ENCODE data around the gene TSNAX. TPM values are rescaled to one million over a fixed set of nuclear protein-coding genes. Genes with fewer than 3 reads are reported as not detected.
"Not testable (repeated sequence)": the region's sequence is repeated elsewhere in the genome, so short reads cannot be mapped to it uniquely, and the experiment has no call there.

TSNAX gene
- total RNA-seq, 1 donor from 2014 or later: 44.4 TPM

- Mint-ChIP-seq H3K9me3 (peaks cover 37% of the 10 kb centered on the region), H3K27me3 (ENCODE audit: low read depth) (peaks cover 14% of the 10 kb centered on the region)
Observed at GRCh38 chr1:231500666-231501065, 27.8 kb upstream of the TSNAX start.

GRCh38 chr1:231503168-231503567 is 25.3 kb upstream of the TSNAX start:
- peaks cover 17% of the 10 kb centered on the region for H3K4me1 Mint-ChIP-seq (ENCODE audit: low read depth)
- H3K4me3 Mint-ChIP-seq (ENCODE audit: low read depth); DNase-seq (ENCODE audit: low spot score); H3K36me3 Mint-ChIP-seq (ENCODE audit: low read depth); intact Hi-C loops (cut with micrococcal nuclease); H3K27ac Mint-ChIP-seq: not testable (repeated sequence)
- peaks cover 23% of the 10 kb centered on the region for H3K9me3 Mint-ChIP-seq
- peaks cover 18% of the 10 kb centered on the region for H3K27me3 Mint-ChIP-seq (ENCODE audit: low read depth)

More at GRCh38 chr1:231500666-231501065, 27.8 kb upstream of the TSNAX start:
- intact Hi-C loops (cut with micrococcal nuclease): no loop called here
- Mint-ChIP-seq H3K4me3 (ENCODE audit: low read depth) (no peak overlapping the region), H3K36me3 (ENCODE audit: low read depth) (no peaks in the 10 kb centered on the region), H3K4me1 (ENCODE audit: low read depth) (peaks cover 4% of the 10 kb centered on the region), H3K27ac (no peak overlapping the region)
- DNase-seq (ENCODE audit: low spot score): no peak

GRCh38 chr1:231507476-231508355 is 20.8 kb upstream of the TSNAX start:
- Mint-ChIP-seq H3K27ac (no peak overlapping the region), H3K4me1 (ENCODE audit: low read depth) (peaks cover 23% of the 10 kb centered on the region), H3K36me3 (ENCODE audit: low read depth) (no peaks in the 10 kb centered on the region), H3K4me3 (ENCODE audit: low read depth) (no peak overlapping the region), H3K27me3 (ENCODE audit: low read depth) (peaks cover 26% of the 10 kb centered on the region), H3K9me3 (no peaks in the 10 kb centered on the region)
- intact Hi-C loops (cut with micrococcal nuclease): loop anchor here (5.0 kb wide), 1 partner anchor 45 kb away; no protein-coding TSS in a partner anchor
- no peak for DNase-seq (ENCODE audit: low spot score)

- H3K4me3 Mint-ChIP-seq (ENCODE audit: low read depth): no peak overlapping the region
- intact Hi-C loops (cut with micrococcal nuclease): loop anchor here (5.0 kb wide), 1 partner anchor 46 kb away; no protein-coding TSS in a partner anchor
- no peaks in the 10 kb centered on the region for H3K9me3 Mint-ChIP-seq
- H3K27ac Mint-ChIP-seq: no peak overlapping the region
- H3K4me1 Mint-ChIP-seq (ENCODE audit: low read depth): peaks cover 23% of the 10 kb centered on the region
- no peak for DNase-seq (ENCODE audit: low spot score)
- peaks cover 25% of the 10 kb centered on the region for H3K27me3 Mint-ChIP-seq (ENCODE audit: low read depth)
- no peaks in the 10 kb centered on the region for H3K36me3 Mint-ChIP-seq (ENCODE audit: low read depth)
Observed at GRCh38 chr1:231508497-231508896, 20.0 kb upstream of the TSNAX start.

GRCh38 chr1:231508941-231509340 is 19.5 kb upstream of the TSNAX start:
- H3K27me3 Mint-ChIP-seq (ENCODE audit: low read depth): peaks cover 27% of the 10 kb centered on the region
- intact Hi-C loops (cut with micrococcal nuclease): loop anchor here (5.0 kb wide), 1 partner anchor 47 kb away; no protein-coding TSS in a partner anchor
- DNase-seq (ENCODE audit: low spot score): no peak
- H3K27ac Mint-ChIP-seq: no peak overlapping the region
- peaks cover 23% of the 10 kb centered on the region for H3K4me1 Mint-ChIP-seq (ENCODE audit: low read depth)
- H3K4me3 Mint-ChIP-seq (ENCODE audit: low read depth): no peak overlapping the region
- H3K9me3 Mint-ChIP-seq: no peaks in the 10 kb centered on the region
- no peaks in the 10 kb centered on the region for H3K36me3 Mint-ChIP-seq (ENCODE audit: low read depth)

GRCh38 chr1:231512147-231512698 is 16.2 kb upstream of the TSNAX start:
- H3K4me3 Mint-ChIP-seq (ENCODE audit: low read depth): no peak overlapping the region
- DNase-seq (ENCODE audit: low spot score): no peak
- H3K27ac Mint-ChIP-seq: no peak overlapping the region
- no peaks in the 10 kb centered on the region for H3K9me3 Mint-ChIP-seq
- H3K36me3 Mint-ChIP-seq (ENCODE audit: low read depth): no peaks in the 10 kb centered on the region
- peaks cover 13% of the 10 kb centered on the region for H3K4me1 Mint-ChIP-seq (ENCODE audit: low read depth)
- H3K27me3 Mint-ChIP-seq (ENCODE audit: low read depth): peaks cover 32% of the 10 kb centered on the region
- intact Hi-C loops (cut with micrococcal nuclease): no loop called here

GRCh38 chr1:231515748-231516147 is 12.7 kb upstream of the TSNAX start:
- Mint-ChIP-seq H3K4me1 (ENCODE audit: low read depth) (peaks cover 6% of the 10 kb centered on the region), H3K4me3 (ENCODE audit: low read depth) (no peak overlapping the region), H3K36me3 (ENCODE audit: low read depth) (no peaks in the 10 kb centered on the region), H3K9me3 (no peaks in the 10 kb centered on the region), H3K27me3 (ENCODE audit: low read depth) (peaks cover 39% of the 10 kb centered on the region), H3K27ac (no peak overlapping the region)
- DNase-seq (ENCODE audit: low spot score): no peak
- intact Hi-C loops (cut with micrococcal nuclease): no loop called here

- intact Hi-C loops (cut with micrococcal nuclease): no loop called here
- Mint-ChIP-seq H3K27me3 (ENCODE audit: low read depth) (peaks cover 37% of the 10 kb centered on the region), H3K4me1 (ENCODE audit: low read depth) (peaks cover 4% of the 10 kb centered on the region), H3K9me3 (no peaks in the 10 kb centered on the region), H3K4me3 (ENCODE audit: low read depth) (no peak overlapping the region), H3K36me3 (ENCODE audit: low read depth) (peaks cover 4% of the 10 kb centered on the region), H3K27ac (no peak overlapping the region)
- no peak for DNase-seq (ENCODE audit: low spot score)
Observed at GRCh38 chr1:231517076-231517475, 11.4 kb upstream of the TSNAX start.

- Mint-ChIP-seq H3K4me1 (ENCODE audit: low read depth) (no peaks in the 10 kb centered on the region), H3K4me3 (ENCODE audit: low read depth) (no peak overlapping the region), H3K27ac (no peak overlapping the region), H3K27me3 (ENCODE audit: low read depth) (peaks cover 32% of the 10 kb centered on the region), H3K9me3 (no peaks in the 10 kb centered on the region), H3K36me3 (ENCODE audit: low read depth) (peaks cover 4% of the 10 kb centered on the region)
- no peak for DNase-seq (ENCODE audit: low spot score)
- intact Hi-C loops (cut with micrococcal nuclease): no loop called here
Observed at GRCh38 chr1:231518485-231519034, 9.9 kb upstream of the TSNAX start.

- Mint-ChIP-seq H3K4me3 (ENCODE audit: low read depth) (no peak overlapping the region), H3K9me3 (no peaks in the 10 kb centered on the region), H3K36me3 (ENCODE audit: low read depth) (peaks cover 4% of the 10 kb centered on the region), H3K4me1 (ENCODE audit: low read depth) (no peaks in the 10 kb centered on the region), H3K27me3 (ENCODE audit: low read depth) (peaks cover 30% of the 10 kb centered on the region), H3K27ac (no peak overlapping the region)
- DNase-seq (ENCODE audit: low spot score): no peak
- intact Hi-C loops (cut with micrococcal nuclease): no loop called here
Observed at GRCh38 chr1:231519166-231519565, 9.3 kb upstream of the TSNAX start.

GRCh38 chr1:231522038-231522437 is 6.4 kb upstream of the TSNAX start:
- H3K9me3 Mint-ChIP-seq: no peaks in the 10 kb centered on the region
- no peak overlapping the region for H3K4me3 Mint-ChIP-seq (ENCODE audit: low read depth)
- H3K36me3 Mint-ChIP-seq (ENCODE audit: low read depth): peaks cover 4% of the 10 kb centered on the region
- no peak overlapping the region for H3K27ac Mint-ChIP-seq
- DNase-seq (ENCODE audit: low spot score): no peak
- peaks cover 5% of the 10 kb centered on the region for H3K4me1 Mint-ChIP-seq (ENCODE audit: low read depth)
- intact Hi-C loops (cut with micrococcal nuclease): no loop called here
- H3K27me3 Mint-ChIP-seq (ENCODE audit: low read depth): peaks cover 13% of the 10 kb centered on the region

- no peak for DNase-seq (ENCODE audit: low spot score)
Observed at GRCh38 chr1:231522931-231523642, 5.4 kb upstream of the TSNAX start.

More at GRCh38 chr1:231522931-231523642, 5.4 kb upstream of the TSNAX start:
- Mint-ChIP-seq H3K36me3 (ENCODE audit: low read depth) (peaks cover 4% of the 10 kb centered on the region), H3K9me3 (no peaks in the 10 kb centered on the region), H3K27ac (no peak overlapping the region), H3K4me1 (ENCODE audit: low read depth) (peaks cover 14% of the 10 kb centered on the region), H3K4me3 (ENCODE audit: low read depth) (no peak overlapping the region), H3K27me3 (ENCODE audit: low read depth) (peaks cover 4% of the 10 kb centered on the region)
- intact Hi-C loops (cut with micrococcal nuclease): no loop called here

All from activated T-helper 2 cell treated with anti-CD3 and anti-CD28 coated beads, Interferon-gamma antibody, Interleukin-2, Interleukin-4, amounts not matched to agents 10 μg/mL and 5 μg/mL and 100 μg/mL, durations not matched to agents 14 hours and 24 hours and 36 hours (primary cell).